Endothelial cell of umbilical vein (primary cell): ENCODE results near the gene BASP1. TPM values are rescaled to one million over a fixed set of nuclear protein-coding genes. Genes with fewer than 3 reads are reported as not detected.
"Not testable (repeated sequence)": the region's sequence is repeated elsewhere in the genome, so short reads cannot be mapped to it uniquely, and the experiment has no call there.

Source experiments
- BruUV-seq: library from RNA; stranded (reverse); fragments of 400-500 nt; replicated peaks from 2 replicates; lab custom pipeline; 2021; lab: Mats Ljungman, UMichigan
- CTCF ChIA-PET: fragments of 300-600, 350-600 bp; sonication (Branson Sonifier 250); formaldehyde crosslinking; loops from one replicate; lab custom pipeline; 2021; ENCODE audit warnings: antibody characterized with exemption, inconsistent platforms; lab: Charles Lee
- POLR2A ChIA-PET: fragments of 300-600, 350-600 bp; sonication (Branson Sonifier 250); formaldehyde crosslinking; loops from one replicate; lab custom pipeline; 2021; ENCODE audit warnings: antibody characterized with exemption, inconsistent platforms; lab: Charles Lee
- DNase-seq: peaks from one replicate; pipeline ENCODE4 v3.0.0-alpha.2; 2011; ENCODE audit warnings: low read depth, low spot score
- FAIRE-seq: peaks from 2 replicates; lab custom pipeline; 2011; peaks lifted over from hg19 to GRCh38; lab: Jason Lieb, UNC
- H2AFZ ChIP-seq: 2 replicates; pipeline ENCODE4 v1.6.0; 2012; ENCODE audit warnings: low read depth, low read length, control low read depth, inconsistent platforms
- H3K27ac ChIP-seq: 2 replicates; pipeline ENCODE4 v1.5.1; 2011; ENCODE audit warnings: low read depth, mild to moderate bottlenecking, control low read depth, low read length, moderate library complexity; ENCODE audit not compliant: insufficient read depth
- H3K27me3 ChIP-seq, 2 experiments: 2 replicates each; pipeline versions ENCODE4 v1.6.0 to v1.6.1; 2011; ENCODE audit warnings: low read length in 2 of 2, mixed read lengths in 1 of 2; ENCODE audit not compliant: control insufficient read depth in 2 of 2, insufficient read depth in 2 of 2
- H3K36me3 ChIP-seq, 2 experiments: 2 replicates in 1 of 2; 3 replicates in 1 of 2; pipeline ENCODE4 v1.5.1; 2011; ENCODE audit warnings: low read length in 2 of 2, mild to moderate bottlenecking in 1 of 2, moderate library complexity in 1 of 2; ENCODE audit not compliant: control insufficient read depth in 2 of 2, insufficient read depth in 2 of 2; ENCODE audit errors: extremely low read depth in 1 of 2
- H3K4me1 ChIP-seq: 3 replicates; pipeline ENCODE4 v1.5.1; 2011; ENCODE audit warnings: mild to moderate bottlenecking, low read length; ENCODE audit not compliant: control insufficient read depth, insufficient read depth; ENCODE audit errors: extremely low read depth
- H3K4me2 ChIP-seq: 2 replicates; pipeline ENCODE4 v1.6.1; 2011; ENCODE audit warnings: low read length, control low read depth, mixed read lengths; ENCODE audit not compliant: insufficient read depth
- H3K4me3 ChIP-seq, 3 experiments: fragments of 200-600 bp in 1 of 3; sonication (generic), shearing (Covaris generic) in 1 of 3; replicated peaks in 1 of 3; 2 replicates each; pipeline ENCODE4 v1.5.1; 2011 to 2016; ENCODE audit warnings: control low read depth in 3 of 3, low read length in 3 of 3, mild to moderate bottlenecking in 2 of 3, inconsistent platforms in 1 of 3, low read depth in 1 of 3, moderate library complexity in 1 of 3; ENCODE audit not compliant: insufficient read depth in 1 of 3
- H3K79me2 ChIP-seq: 2 replicates; pipeline ENCODE4 v1.6.0; 2012; ENCODE audit warnings: low read length, inconsistent platforms; ENCODE audit not compliant: control insufficient read depth, insufficient read depth
- H3K9ac ChIP-seq: replicated peaks from 2 replicates; pipeline ENCODE3; 2011; ENCODE audit warnings: low read length, control low read depth; ENCODE audit not compliant: insufficient read depth; ENCODE audit errors: extremely low read depth
- H3K9me1 ChIP-seq: replicated peaks from 3 replicates; pipeline ENCODE4 v1.6.0; 2011; ENCODE audit warnings: mild to moderate bottlenecking, low read length; ENCODE audit not compliant: control insufficient read depth, insufficient read depth; ENCODE audit errors: extremely low read depth
- H3K9me3 ChIP-seq: replicated peaks from 2 replicates; pipeline ENCODE4 v1.5.1; 2012; ENCODE audit warnings: low read length, inconsistent platforms; ENCODE audit not compliant: control insufficient read depth, insufficient read depth
- H4K20me1 ChIP-seq: replicated peaks from 2 replicates; pipeline ENCODE3; 2011; ENCODE audit warnings: mild to moderate bottlenecking, low read length; ENCODE audit not compliant: control insufficient read depth, insufficient read depth; ENCODE audit errors: extremely low read depth
- CTCF ChIP-seq, 2 donors: IDR thresholded peaks; 1 replicate in 1 of 2; 2 replicates in 1 of 2; pipeline ENCODE4 v1.5.1; 2011; ENCODE audit warnings: low read length in 2 of 2, mild to moderate bottlenecking in 2 of 2, moderate library complexity in 2 of 2, control low read depth in 1 of 2, inconsistent platforms in 1 of 2, low read depth in 1 of 2; ENCODE audit not compliant: insufficient read depth in 1 of 2; ENCODE audit errors: extremely low read depth in 1 of 2
- EZH2 ChIP-seq: IDR thresholded peaks from 2 replicates; pipeline ENCODE4 v1.6.1; 2012; ENCODE audit warnings: borderline replicate concordance, low read depth, mild to moderate bottlenecking, moderate library complexity, low read length, inconsistent platforms; ENCODE audit not compliant: severe bottlenecking
- FOS ChIP-seq: IDR thresholded peaks from 2 replicates; pipeline ENCODE4 v1.6.1; 2011; ENCODE audit warnings: mild to moderate bottlenecking, low read length, moderate library complexity, borderline replicate concordance; ENCODE audit not compliant: insufficient read depth
- GATA2 ChIP-seq: IDR thresholded peaks from 2 replicates; pipeline ENCODE4 v1.7.0; 2011; ENCODE audit warnings: low read depth, mild to moderate bottlenecking, moderate library complexity, mixed read lengths, low read length; ENCODE audit not compliant: insufficient read length, insufficient read depth
- JUN ChIP-seq: IDR thresholded peaks from 2 replicates; pipeline ENCODE4 v1.6.1; 2011; ENCODE audit warnings: borderline replicate concordance, low read depth; ENCODE audit not compliant: insufficient read length, insufficient read depth
- MYC ChIP-seq: IDR thresholded peaks from one replicate; pipeline ENCODE4 v1.6.1; 2011; ENCODE audit warnings: mild to moderate bottlenecking, low read depth, low read length
- POLR2A ChIP-seq: IDR thresholded peaks from 2 replicates; pipeline ENCODE4 v1.6.1; 2012; ENCODE audit warnings: low read depth, mild to moderate bottlenecking, control low read depth, low read length
- POLR2AphosphoS5 ChIP-seq: IDR thresholded peaks from 2 replicates; pipeline ENCODE4 v1.6.1; 2012; ENCODE audit warnings: low read depth, mild to moderate bottlenecking, control low read depth, low read length, moderate library complexity; ENCODE audit not compliant: insufficient read depth
- dilution Hi-C: fragments of 300-500 bp; cut with MboI; formaldehyde crosslinking; loops from one replicate; pipeline ENCODE4 v1.15.0; 2019; ENCODE audit warnings: low sequenced_read_pairs; ENCODE audit not compliant: extremely low pct_ligation_motif_present
- intact Hi-C: fragments of 100-400 bp; cut with micrococcal nuclease; formaldehyde crosslinking; loops from one replicate; pipeline ENCODE4 v1.10.0; 2022
- polyA plus RNA-seq, 4 experiments: library from polyadenylated mRNA; depleted of rRNA in 3 of 4; stranded (reverse) in 3 of 4; unstranded in 1 of 4; fragments of >200 nt; gene quantifications; 2 replicates each; pipeline versions ENCODE4 v1.2.1 to v1.2.3, GENCODE V29; 2011 to 2012; ENCODE audit warnings: missing spikeins in 1 of 4
- total RNA-seq: library from RNA; stranded (reverse); gene quantifications from 2 replicates; pipeline ENCODE4 v1.2.3, GENCODE V29; 2021
- TF ChIP-seq, protein P1 (sequence below): IDR thresholded peaks from 2 replicates; pipeline ENCODE4 v1.6.1; 2011; ENCODE audit not compliant: insufficient read depth, insufficient read length

Gene BASP1
- total and polyA plus RNA-seq, 2 donors (not counting 3 experiments of a cell fraction or from before 2014, with no cell fraction given): 69.4 to 79.3 TPM

DNA sequence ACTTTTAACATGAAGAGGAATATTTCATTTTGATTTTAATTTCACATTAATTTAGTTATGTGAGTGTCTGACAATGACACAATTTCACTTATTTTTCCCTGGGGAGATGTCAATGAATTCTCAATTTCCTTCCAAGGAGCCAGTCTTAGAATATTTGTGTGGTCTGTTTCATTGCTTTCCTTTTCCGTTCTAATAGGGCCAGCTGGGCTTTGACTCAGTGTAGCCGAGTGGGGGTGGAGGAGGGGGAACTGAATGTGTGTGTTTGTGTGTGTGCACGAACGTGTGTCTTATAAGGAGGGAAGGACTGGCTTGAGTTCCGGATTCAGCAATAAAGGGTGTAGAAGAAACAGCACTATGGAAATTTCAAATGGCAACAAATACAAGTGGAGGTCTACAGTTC lies 100.0 kb downstream of the BASP1 start:
- intact Hi-C loops: no loop called here
- no peak overlapping the region for H3K4me3 ChIP-seq
- no peak overlapping the region for H3K9ac ChIP-seq
- H3K9me1 ChIP-seq: no peaks in the 10 kb centered on the region
- FAIRE-seq (no peak), DNase-seq (no peak)
- no peak overlapping the region for H3K4me2 ChIP-seq
- no peak overlapping the region for H2AFZ ChIP-seq
- H3K36me3 ChIP-seq: no peaks in the 10 kb centered on the region
- no peaks in the 10 kb centered on the region for H3K4me1 ChIP-seq
- H3K27me3 ChIP-seq: no peaks in the 10 kb centered on the region
- H3K27ac ChIP-seq: no peak overlapping the region
- dilution Hi-C loops: no loop called here
- no TSS peak for BruUV-seq
- ChIA-PET POLR2A (no interaction called here), CTCF (no interaction called here)
- TF ChIP-seq MYC (no peak), JUN (no peak), POLR2A (no peak), GATA2 (no peak), POLR2AphosphoS5 (no peak), EZH2 (no peak), CTCF (IDR thresholded peaks at IDR 0.05; ENCODE audit: extremely low read depth in 1 of 2, insufficient read depth in 1 of 2, low read depth in 1 of 2, low read length in 2 of 2) (no peak), FOS (no peak)
- TF ChIP-seq, protein P1, sequence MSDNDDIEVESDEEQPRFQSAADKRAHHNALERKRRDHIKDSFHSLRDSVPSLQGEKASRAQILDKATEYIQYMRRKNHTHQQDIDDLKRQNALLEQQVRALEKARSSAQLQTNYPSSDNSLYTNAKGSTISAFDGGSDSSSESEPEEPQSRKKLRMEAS: no peak
- H3K79me2 ChIP-seq: no peaks in the 10 kb centered on the region
- no peaks in the 10 kb centered on the region for H4K20me1 ChIP-seq
- H3K9me3 ChIP-seq: no peaks in the 10 kb centered on the region

DNA sequence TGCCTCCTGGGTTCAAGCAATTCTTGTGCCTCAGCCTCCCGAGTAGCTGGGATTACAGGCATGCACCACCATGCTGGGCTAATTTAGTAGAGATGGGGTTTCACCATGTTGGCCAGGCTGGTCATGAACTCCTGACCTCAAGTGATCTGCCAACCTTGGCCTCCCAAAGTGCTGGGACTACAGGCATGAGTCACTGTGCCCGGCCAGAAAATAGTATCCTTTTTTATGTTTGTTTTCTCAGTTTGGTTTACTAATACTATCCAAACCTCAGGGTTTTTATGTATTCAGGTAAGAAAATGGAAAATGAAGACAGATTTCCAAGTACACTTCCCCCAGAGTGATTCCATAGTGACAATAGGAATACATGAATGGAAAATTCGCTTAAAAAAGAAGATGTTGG lies 101.7 kb downstream of the BASP1 start:
- POLR2A ChIA-PET, dilution Hi-C loops, H4K20me1 ChIP-seq, H3K4me3 ChIP-seq, DNase-seq, H3K9ac ChIP-seq, H3K27ac ChIP-seq, H2AFZ ChIP-seq, intact Hi-C loops, H3K4me1 ChIP-seq, H3K36me3 ChIP-seq, CTCF ChIA-PET, H3K79me2 ChIP-seq, H3K27me3 ChIP-seq, H3K4me2 ChIP-seq, FAIRE-seq, BruUV-seq, H3K9me1 ChIP-seq, H3K9me3 ChIP-seq: not testable (repeated sequence)
